Gastroesophageal sphincter (tissue), 4 donors: ENCODE data around the gene CAMKMT. TPM values are rescaled to one million over a fixed set of nuclear protein-coding genes. Genes with fewer than 3 reads are reported as not detected.

Experiments used
- ATAC-seq: fragments of 150-250 bp; one replicate; pipeline ENCODE4 v1.9.1; 2016; ENCODE audit warnings: mild to moderate bottlenecking, moderate library complexity
- H3K27ac ChIP-seq, 4 donors: fragments of 200-600 bp; sonication (generic) in 3 of 4; 1 replicate in 3 of 4; 2 replicates in 1 of 4; pipeline ENCODE4 v1.5.1; 2016 to 2019
- H3K27me3 ChIP-seq: fragments of 200-600 bp; sonication (generic); one replicate; pipeline ENCODE4 v1.5.1; 2019
- H3K36me3 ChIP-seq, 2 donors: fragments of 200-600 bp; sonication (generic); one replicate each; pipeline ENCODE4 v1.5.1; 2019; ENCODE audit warnings: control low read depth in 1 of 2
- H3K4me1 ChIP-seq, 3 donors: fragments of 200-600 bp; sonication (generic); 1 replicate in 2 of 3; 2 replicates in 1 of 3; pipeline ENCODE4 v1.5.1; 2016 to 2019; ENCODE audit warnings: control low read depth in 2 of 3
- H3K4me3 ChIP-seq, 2 donors: fragments of 200-600 bp; sonication (generic); one replicate each; pipeline ENCODE4 v1.5.1; 2019; ENCODE audit warnings: mild to moderate bottlenecking in 1 of 2, moderate library complexity in 1 of 2
- H3K9me3 ChIP-seq, 3 donors: fragments of 200-600 bp; sonication (generic); one replicate each; pipeline ENCODE4 v1.5.1; 2017 to 2019; ENCODE audit warnings: control low read depth in 2 of 3
- EP300 ChIP-seq: sonication (generic); formaldehyde crosslinking; IDR thresholded peaks from one replicate; pipeline ENCODE4 v1.6.1; 2017; ENCODE audit warnings: antibody characterized with exemption, mild to moderate bottlenecking
- POLR2A ChIP-seq, 2 donors: fragments of 450-650 bp; IDR thresholded peaks; one replicate each; pipeline ENCODE4 v1.6.1; 2017; ENCODE audit warnings: antibody characterized with exemption in 2 of 2, mild to moderate bottlenecking in 2 of 2, moderate library complexity in 1 of 2
- POLR2AphosphoS5 ChIP-seq: sonication (generic); formaldehyde crosslinking; IDR thresholded peaks from one replicate; pipeline ENCODE4 v1.6.1; 2017; ENCODE audit warnings: antibody characterized with exemption
- WGBS, 2 donors: methylation state at CpG; one replicate each; pipeline ENCODE4 v1.1.5; 2018; ENCODE audit warnings: low coverage in 1 of 2; 5-methylcytosine and 5-hydroxymethylcytosine counted together
- total RNA-seq, 4 donors: library from RNA; depleted of rRNA; stranded (reverse); fragments of >200 nt; gene quantifications; one replicate each; pipeline ENCODE4 v1.1.0, GENCODE V29; 2016
- TF ChIP-seq, protein P1 (sequence below), 4 experiments: fragments of 200-600 bp in 2 of 4; fragments of 450-650 bp in 2 of 4; sonication (generic) in 1 of 4; IDR thresholded peaks; one replicate each; pipeline ENCODE4 v1.5.1; 2017 to 2019; ENCODE audit warnings: antibody characterized with exemption in 4 of 4, mild to moderate bottlenecking in 2 of 4, moderate library complexity in 2 of 4

CAMKMT gene
- total RNA-seq, 4 donors from 2014 or later, result 4.2 to 19.5 (median 11.0) TPM

DNA sequence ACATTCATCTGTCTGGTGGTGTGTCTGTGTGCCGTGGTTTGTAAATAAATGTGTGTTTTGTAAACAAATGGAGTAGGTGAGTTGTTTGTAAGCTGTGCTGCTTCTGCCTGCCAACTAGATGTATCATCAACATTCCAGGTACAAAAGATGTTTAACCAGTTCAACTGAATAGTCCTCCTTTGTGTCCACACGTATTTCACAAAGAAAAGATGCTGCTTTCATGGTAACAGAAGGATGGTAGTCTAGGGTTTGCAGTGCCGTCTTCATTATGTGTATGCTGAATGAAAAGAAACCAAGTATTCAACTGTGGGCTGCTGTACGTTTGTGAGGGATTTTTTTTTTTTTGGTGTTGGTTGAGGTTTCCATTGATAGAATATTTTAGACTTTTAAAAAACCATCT is 72.1 kb downstream of the CAMKMT start:
- Histone ChIP-seq H3K36me3 (no peaks in the 10 kb centered on the region), H3K4me3 (no peak overlapping the region), H3K27me3 (no peaks in the 10 kb centered on the region), H3K9me3 (no peaks in the 10 kb centered on the region), H3K27ac (no peak overlapping the region), H3K4me1 (peaks cover 0 to 6% (median 0%) of the 10 kb centered on the region in 3 donors)
- WGBS, 2 donors, result 75 to 83% methylated on average over 4 of the region's 4 CpGs
- ATAC-seq, result no peak
- TF ChIP-seq POLR2AphosphoS5, result no peak
- TF ChIP-seq, protein P1, sequence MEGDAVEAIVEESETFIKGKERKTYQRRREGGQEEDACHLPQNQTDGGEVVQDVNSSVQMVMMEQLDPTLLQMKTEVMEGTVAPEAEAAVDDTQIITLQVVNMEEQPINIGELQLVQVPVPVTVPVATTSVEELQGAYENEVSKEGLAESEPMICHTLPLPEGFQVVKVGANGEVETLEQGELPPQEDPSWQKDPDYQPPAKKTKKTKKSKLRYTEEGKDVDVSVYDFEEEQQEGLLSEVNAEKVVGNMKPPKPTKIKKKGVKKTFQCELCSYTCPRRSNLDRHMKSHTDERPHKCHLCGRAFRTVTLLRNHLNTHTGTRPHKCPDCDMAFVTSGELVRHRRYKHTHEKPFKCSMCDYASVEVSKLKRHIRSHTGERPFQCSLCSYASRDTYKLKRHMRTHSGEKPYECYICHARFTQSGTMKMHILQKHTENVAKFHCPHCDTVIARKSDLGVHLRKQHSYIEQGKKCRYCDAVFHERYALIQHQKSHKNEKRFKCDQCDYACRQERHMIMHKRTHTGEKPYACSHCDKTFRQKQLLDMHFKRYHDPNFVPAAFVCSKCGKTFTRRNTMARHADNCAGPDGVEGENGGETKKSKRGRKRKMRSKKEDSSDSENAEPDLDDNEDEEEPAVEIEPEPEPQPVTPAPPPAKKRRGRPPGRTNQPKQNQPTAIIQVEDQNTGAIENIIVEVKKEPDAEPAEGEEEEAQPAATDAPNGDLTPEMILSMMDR (IDR thresholded peaks at IDR 0.05), result no peak
- no peak for TF ChIP-seq EP300
- no peak for TF ChIP-seq POLR2A (IDR thresholded peaks at IDR 0.05)

DNA sequence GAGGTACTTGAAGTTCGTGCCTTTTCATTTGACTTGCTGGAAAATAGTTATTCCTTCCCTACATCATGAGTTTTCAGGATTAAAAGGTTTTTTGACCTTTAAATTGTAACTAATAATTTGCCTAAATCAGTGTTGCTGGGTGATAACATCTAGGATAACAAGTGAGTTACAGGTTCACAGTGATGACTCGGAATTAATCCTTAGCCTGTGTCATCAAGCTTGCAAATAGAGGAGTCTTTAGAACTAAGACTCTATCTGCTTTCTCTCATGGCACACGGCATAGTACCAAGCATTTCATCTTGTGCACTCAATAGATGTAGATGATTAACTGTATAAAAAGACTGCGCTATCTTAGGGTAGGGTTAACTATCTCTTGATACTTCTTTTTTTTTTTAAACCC is 79.5 kb downstream of the CAMKMT start:
- Histone ChIP-seq H3K27ac (no peak overlapping the region), H3K4me3 (no peak overlapping the region), H3K4me1 (no peaks in the 10 kb centered on the region), H3K36me3 (peaks cover 0 to 10% of the 10 kb centered on the region in 2 donors), H3K9me3 (peaks cover 0 to 6% (median 0%) of the 10 kb centered on the region in 3 donors), H3K27me3 (no peaks in the 10 kb centered on the region)
- no peak for ATAC-seq
- TF ChIP-seq POLR2AphosphoS5, result no peak
- TF ChIP-seq, protein P1 (IDR thresholded peaks at IDR 0.05), result no peak
- TF ChIP-seq POLR2A (IDR thresholded peaks at IDR 0.05), result no peak
- TF ChIP-seq EP300, result no peak
- WGBS, 2 donors, result 81 to 86% methylated on average over 4 of the region's 4 CpGs

DNA sequence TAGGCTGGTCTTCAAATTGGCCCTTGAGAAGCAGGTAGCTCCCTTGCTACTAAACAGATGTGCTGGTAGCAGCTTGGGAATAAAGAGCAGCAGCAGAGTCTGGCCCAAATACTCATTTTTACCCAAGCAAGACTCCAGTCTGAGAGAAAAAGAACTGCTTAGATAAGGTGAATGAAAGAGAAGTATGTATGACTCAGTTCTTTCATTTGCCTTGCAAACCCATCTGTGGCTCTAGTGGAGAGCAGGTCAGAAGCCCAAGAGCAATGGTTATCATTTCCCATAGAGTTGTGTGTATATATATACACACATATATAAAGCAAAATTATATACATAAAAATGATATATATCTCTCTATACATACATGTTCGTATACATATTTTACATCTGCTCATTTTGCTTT is 80.3 kb downstream of the CAMKMT start:
- Histone ChIP-seq H3K9me3 (peaks cover 0 to 6% (median 0%) of the 10 kb centered on the region in 3 donors), H3K36me3 (peaks cover 0 to 10% of the 10 kb centered on the region in 2 donors), H3K4me3 (no peak overlapping the region), H3K27me3 (no peaks in the 10 kb centered on the region), H3K4me1 (no peaks in the 10 kb centered on the region), H3K27ac (no peak overlapping the region)
- 95 to 100% methylated on average over 1 of the region's 1 CpG for WGBS, 2 donors
- ATAC-seq, result no peak
- TF ChIP-seq EP300 (no peak), POLR2AphosphoS5 (no peak), POLR2A (IDR thresholded peaks at IDR 0.05) (no peak)
- TF ChIP-seq, protein P1 (IDR thresholded peaks at IDR 0.05), result no peak

DNA sequence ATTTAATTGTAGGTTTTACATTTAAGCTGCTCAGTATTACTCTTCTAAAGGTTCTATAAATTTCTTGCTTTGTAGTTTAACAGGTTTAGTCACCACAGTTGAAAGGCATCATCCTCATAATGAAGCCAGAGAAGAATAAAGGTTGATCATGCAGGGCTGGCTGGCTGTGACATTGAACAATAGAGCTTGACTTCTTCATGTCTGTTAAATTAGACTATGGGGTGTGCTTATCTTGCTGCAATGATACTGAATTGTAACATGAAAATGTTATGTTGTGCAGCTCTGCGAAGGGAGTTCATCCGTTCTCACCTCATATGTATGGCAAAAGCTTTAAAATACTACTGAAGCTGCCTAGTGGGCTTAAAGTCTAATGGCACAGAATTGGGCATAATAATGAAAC is 81.8 kb downstream of the CAMKMT start:
- ATAC-seq, result no peak
- no peak overlapping the region for H3K27ac ChIP-seq
- no peaks in the 10 kb centered on the region for H3K4me1 ChIP-seq
- H3K4me3 ChIP-seq, result no peak overlapping the region
- no peak for TF ChIP-seq POLR2AphosphoS5
- TF ChIP-seq POLR2A (IDR thresholded peaks at IDR 0.05), result no peak
- TF ChIP-seq, protein P1 (IDR thresholded peaks at IDR 0.05), result no peak
- no peak for TF ChIP-seq EP300
- H3K9me3 ChIP-seq, result peaks cover 0 to 6% (median 0%) of the 10 kb centered on the region in 3 donors
- no peaks in the 10 kb centered on the region for H3K27me3 ChIP-seq
- 93 to 100% methylated on average over 2 of the region's 2 CpGs for WGBS, 2 donors
- H3K36me3 ChIP-seq, result peaks cover 0 to 10% of the 10 kb centered on the region in 2 donors

DNA sequence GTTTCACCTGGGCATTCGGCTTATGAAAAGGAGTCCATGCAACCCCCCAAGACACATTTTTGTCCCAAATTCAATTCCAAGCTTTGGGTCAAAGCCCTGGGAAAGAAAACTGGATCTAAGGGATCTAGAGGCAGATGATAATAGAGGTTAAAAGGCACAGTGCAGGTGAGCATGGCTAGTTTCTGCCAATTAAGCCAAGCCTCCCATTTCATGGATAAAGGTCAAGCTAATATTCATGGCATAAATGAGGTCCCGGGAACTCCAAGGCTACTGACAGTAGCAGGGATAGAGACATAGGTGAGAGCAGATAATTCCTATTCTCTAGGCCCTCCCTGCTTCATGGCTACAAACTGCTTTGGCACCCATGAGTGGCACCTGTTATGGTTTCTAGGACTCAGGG is 83.1 kb downstream of the CAMKMT start:
- Histone ChIP-seq H3K4me1 (no peaks in the 10 kb centered on the region), H3K27me3 (no peaks in the 10 kb centered on the region), H3K36me3 (peaks cover 0 to 10% of the 10 kb centered on the region in 2 donors), H3K9me3 (peaks cover 0 to 6% (median 0%) of the 10 kb centered on the region in 3 donors), H3K27ac (no peak overlapping the region), H3K4me3 (no peak overlapping the region)
- 100% methylated on average over 1 of the region's 2 CpGs for WGBS, 2 donors
- TF ChIP-seq EP300 (no peak), POLR2A (IDR thresholded peaks at IDR 0.05) (no peak), POLR2AphosphoS5 (no peak)
- TF ChIP-seq, protein P1 (IDR thresholded peaks at IDR 0.05), result no peak
- ATAC-seq, result no peak
